Measurements from ENCODE around the gene DTYMK.

- TF ChIP-seq, protein P1, sequence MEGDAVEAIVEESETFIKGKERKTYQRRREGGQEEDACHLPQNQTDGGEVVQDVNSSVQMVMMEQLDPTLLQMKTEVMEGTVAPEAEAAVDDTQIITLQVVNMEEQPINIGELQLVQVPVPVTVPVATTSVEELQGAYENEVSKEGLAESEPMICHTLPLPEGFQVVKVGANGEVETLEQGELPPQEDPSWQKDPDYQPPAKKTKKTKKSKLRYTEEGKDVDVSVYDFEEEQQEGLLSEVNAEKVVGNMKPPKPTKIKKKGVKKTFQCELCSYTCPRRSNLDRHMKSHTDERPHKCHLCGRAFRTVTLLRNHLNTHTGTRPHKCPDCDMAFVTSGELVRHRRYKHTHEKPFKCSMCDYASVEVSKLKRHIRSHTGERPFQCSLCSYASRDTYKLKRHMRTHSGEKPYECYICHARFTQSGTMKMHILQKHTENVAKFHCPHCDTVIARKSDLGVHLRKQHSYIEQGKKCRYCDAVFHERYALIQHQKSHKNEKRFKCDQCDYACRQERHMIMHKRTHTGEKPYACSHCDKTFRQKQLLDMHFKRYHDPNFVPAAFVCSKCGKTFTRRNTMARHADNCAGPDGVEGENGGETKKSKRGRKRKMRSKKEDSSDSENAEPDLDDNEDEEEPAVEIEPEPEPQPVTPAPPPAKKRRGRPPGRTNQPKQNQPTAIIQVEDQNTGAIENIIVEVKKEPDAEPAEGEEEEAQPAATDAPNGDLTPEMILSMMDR (IDR thresholded peaks at IDR 0.05 in 8 of 11, conservative IDR thresholded peaks at IDR 0.05 in 3 of 11): no peak
- TF ChIP-seq POLR2A (IDR thresholded peaks at IDR 0.05) (no peak), POLR2AphosphoS5 (IDR thresholded peaks at IDR 0.05) (no peak)
Measured at GRCh38 chr2:241654551-241654950, 32.1 kb downstream of the DTYMK start.

All from spleen (tissue), 7 donors.